Activated naive CD8-positive, alpha-beta T cell treated with anti-CD3 and anti-CD28 coated beads for 36 hours (primary cell): ENCODE results near the gene FMN1. TPM values are rescaled to one million over a fixed set of nuclear protein-coding genes. Genes with fewer than 3 reads are reported as not detected.

Source experiments
- DNase-seq: peaks from one replicate; pipeline ENCODE4 v3.0.0; 2021
- H3K27ac Mint-ChIP-seq: one replicate; pipeline ENCODE4 v1.8.0; 2022; ENCODE audit warnings: mild to moderate bottlenecking, moderate library complexity, mixed read lengths
- H3K27me3 Mint-ChIP-seq: one replicate; pipeline ENCODE4 v1.8.0; 2022; ENCODE audit warnings: mild to moderate bottlenecking, mixed read lengths
- H3K36me3 Mint-ChIP-seq: one replicate; pipeline ENCODE4 v1.8.0; 2021; ENCODE audit warnings: mild to moderate bottlenecking, mixed read lengths
- H3K4me1 Mint-ChIP-seq: one replicate; pipeline ENCODE4 v1.8.0; 2021; ENCODE audit warnings: mixed read lengths
- H3K4me3 Mint-ChIP-seq: one replicate; pipeline ENCODE4 v1.8.0; 2022; ENCODE audit warnings: mild to moderate bottlenecking, moderate library complexity, mixed read lengths
- H3K9me3 Mint-ChIP-seq: one replicate; pipeline ENCODE4 v1.8.0; 2022; ENCODE audit warnings: mixed read lengths
- total RNA-seq, 2 experiments: library from RNA; stranded (reverse); gene quantifications; one replicate each; pipeline ENCODE4 v1.2.3, GENCODE V29; 2021

Gene FMN1
- total RNA-seq, 2 experiments from 2014 or later, result 0.14 to 0.31 TPM

GRCh38 chr15:32879980-32880379 is 314.5 kb downstream of the FMN1 start:
- Mint-ChIP-seq H3K4me3 (no peak overlapping the region), H3K9me3 (no peaks in the 10 kb centered on the region), H3K4me1 (no peaks in the 10 kb centered on the region), H3K36me3 (no peaks in the 10 kb centered on the region), H3K27ac (no peak overlapping the region), H3K27me3 (no peaks in the 10 kb centered on the region)
- DNase-seq, result no peak

GRCh38 chr15:32878869-32879805 is 315.4 kb downstream of the FMN1 start:
- Mint-ChIP-seq H3K9me3 (no peaks in the 10 kb centered on the region), H3K36me3 (no peaks in the 10 kb centered on the region), H3K4me1 (no peaks in the 10 kb centered on the region), H3K27me3 (no peaks in the 10 kb centered on the region), H3K27ac (no peak overlapping the region), H3K4me3 (no peak overlapping the region)
- DNase-seq, result no peak

- no peaks in the 10 kb centered on the region for H3K27me3 Mint-ChIP-seq
- no peaks in the 10 kb centered on the region for H3K4me1 Mint-ChIP-seq
- H3K36me3 Mint-ChIP-seq, result no peaks in the 10 kb centered on the region
- no peak for DNase-seq
- H3K27ac Mint-ChIP-seq, result no peak overlapping the region
- no peaks in the 10 kb centered on the region for H3K9me3 Mint-ChIP-seq
- H3K4me3 Mint-ChIP-seq, result no peak overlapping the region
Measured at GRCh38 chr15:32878342-32878741, 316.2 kb downstream of the FMN1 start.

GRCh38 chr15:32877252-32878019 is 317.1 kb downstream of the FMN1 start:
- Mint-ChIP-seq H3K27ac (no peak overlapping the region), H3K27me3 (no peaks in the 10 kb centered on the region), H3K9me3 (no peaks in the 10 kb centered on the region), H3K4me1 (no peaks in the 10 kb centered on the region), H3K4me3 (no peak overlapping the region), H3K36me3 (no peaks in the 10 kb centered on the region)
- no peak for DNase-seq

- no peak overlapping the region for H3K27ac Mint-ChIP-seq
- no peak overlapping the region for H3K4me3 Mint-ChIP-seq
- no peak for DNase-seq
- no peaks in the 10 kb centered on the region for H3K9me3 Mint-ChIP-seq
- no peaks in the 10 kb centered on the region for H3K27me3 Mint-ChIP-seq
- H3K4me1 Mint-ChIP-seq, result no peaks in the 10 kb centered on the region
- H3K36me3 Mint-ChIP-seq, result no peaks in the 10 kb centered on the region
Measured at GRCh38 chr15:32873284-32874114, 321.0 kb downstream of the FMN1 start.

- Mint-ChIP-seq H3K27ac (no peak overlapping the region), H3K36me3 (no peaks in the 10 kb centered on the region), H3K4me3 (no peak overlapping the region), H3K4me1 (no peaks in the 10 kb centered on the region), H3K9me3 (no peaks in the 10 kb centered on the region), H3K27me3 (no peaks in the 10 kb centered on the region)
- DNase-seq, result no peak
Measured at GRCh38 chr15:32872621-32873283, 321.8 kb downstream of the FMN1 start.

GRCh38 chr15:32871883-32872282 is 322.6 kb downstream of the FMN1 start:
- H3K4me3 Mint-ChIP-seq, result no peak overlapping the region
- no peaks in the 10 kb centered on the region for H3K27me3 Mint-ChIP-seq
- no peak for DNase-seq
- H3K36me3 Mint-ChIP-seq, result no peaks in the 10 kb centered on the region
- no peaks in the 10 kb centered on the region for H3K4me1 Mint-ChIP-seq
- H3K9me3 Mint-ChIP-seq, result no peaks in the 10 kb centered on the region
- no peak overlapping the region for H3K27ac Mint-ChIP-seq

- Mint-ChIP-seq H3K36me3 (no peaks in the 10 kb centered on the region), H3K9me3 (no peaks in the 10 kb centered on the region), H3K4me1 (no peaks in the 10 kb centered on the region), H3K4me3 (no peak overlapping the region), H3K27me3 (no peaks in the 10 kb centered on the region), H3K27ac (no peak overlapping the region)
- no peak for DNase-seq
Measured at GRCh38 chr15:32870240-32871033, 324.1 kb downstream of the FMN1 start.

GRCh38 chr15:32869776-32870175 is 324.7 kb downstream of the FMN1 start:
- Mint-ChIP-seq H3K4me3 (no peak overlapping the region), H3K27ac (no peak overlapping the region), H3K36me3 (no peaks in the 10 kb centered on the region), H3K9me3 (no peaks in the 10 kb centered on the region), H3K4me1 (no peaks in the 10 kb centered on the region), H3K27me3 (no peaks in the 10 kb centered on the region)
- DNase-seq, result no peak

GRCh38 chr15:32867313-32867626 is 327.2 kb downstream of the FMN1 start:
- Mint-ChIP-seq H3K9me3 (no peaks in the 10 kb centered on the region), H3K27ac (no peak overlapping the region), H3K27me3 (no peaks in the 10 kb centered on the region), H3K36me3 (no peaks in the 10 kb centered on the region), H3K4me1 (peaks cover 5% of the 10 kb centered on the region), H3K4me3 (no peak overlapping the region)
- no peak for DNase-seq

- no peaks in the 10 kb centered on the region for H3K9me3 Mint-ChIP-seq
- H3K36me3 Mint-ChIP-seq, result no peaks in the 10 kb centered on the region
- H3K4me3 Mint-ChIP-seq, result no peak overlapping the region
- DNase-seq, result no peak
- no peak overlapping the region for H3K27ac Mint-ChIP-seq
- H3K4me1 Mint-ChIP-seq, result peaks cover 5% of the 10 kb centered on the region
- H3K27me3 Mint-ChIP-seq, result no peaks in the 10 kb centered on the region
Measured at GRCh38 chr15:32866454-32867312, 327.8 kb downstream of the FMN1 start.

- Mint-ChIP-seq H3K27ac (no peak overlapping the region), H3K4me1 (peaks cover 5% of the 10 kb centered on the region), H3K36me3 (no peaks in the 10 kb centered on the region), H3K9me3 (no peaks in the 10 kb centered on the region), H3K27me3 (peaks cover 2% of the 10 kb centered on the region), H3K4me3 (no peak overlapping the region)
- no peak for DNase-seq
Measured at GRCh38 chr15:32864841-32865240, 329.7 kb downstream of the FMN1 start.

GRCh38 chr15:32864051-32864450 is 330.5 kb downstream of the FMN1 start:
- Mint-ChIP-seq H3K27me3 (peaks cover 4% of the 10 kb centered on the region), H3K27ac (no peak overlapping the region), H3K36me3 (no peaks in the 10 kb centered on the region), H3K4me3 (no peak overlapping the region), H3K9me3 (no peaks in the 10 kb centered on the region), H3K4me1 (peaks cover 5% of the 10 kb centered on the region)
- DNase-seq, result no peak
